CD4-positive, alpha-beta T cell treated with Interleukin-17A for 4 hours (primary cell): ENCODE results near the gene FHOD3.
A peak's percentile ranks its signal among the peaks of the same experiment; 100 is the strongest.

Source experiments
- DNase-seq: peaks from one replicate; pipeline ENCODE4 v3.0.0-alpha.2; 2020; ENCODE audit warnings: mixed read lengths

The FHOD3 gene

DNA sequence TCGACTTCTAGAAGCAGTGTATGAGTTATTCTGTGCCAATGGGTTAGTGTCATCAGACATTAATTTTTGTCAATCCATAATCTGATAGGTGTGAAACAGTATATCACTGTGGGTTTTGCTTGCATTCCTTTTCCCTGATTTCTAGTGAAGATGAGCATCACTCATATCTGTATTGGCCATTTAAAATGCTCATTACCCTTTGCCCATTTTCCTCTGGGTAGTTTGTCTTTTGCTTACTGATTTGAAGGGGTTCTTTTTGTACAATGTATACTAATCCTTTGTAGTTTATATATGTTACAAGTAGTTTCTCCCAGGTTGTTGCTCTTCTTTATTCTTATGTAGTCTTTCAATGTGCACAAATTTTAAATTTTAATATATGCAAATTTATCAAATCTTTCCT lies 379.1 kb downstream of the FHOD3 start:
- no peak for DNase-seq

- no peak for DNase-seq
Measured at GRCh38 chr18:36680042-36680441, 382.5 kb downstream of the FHOD3 start.

DNA sequence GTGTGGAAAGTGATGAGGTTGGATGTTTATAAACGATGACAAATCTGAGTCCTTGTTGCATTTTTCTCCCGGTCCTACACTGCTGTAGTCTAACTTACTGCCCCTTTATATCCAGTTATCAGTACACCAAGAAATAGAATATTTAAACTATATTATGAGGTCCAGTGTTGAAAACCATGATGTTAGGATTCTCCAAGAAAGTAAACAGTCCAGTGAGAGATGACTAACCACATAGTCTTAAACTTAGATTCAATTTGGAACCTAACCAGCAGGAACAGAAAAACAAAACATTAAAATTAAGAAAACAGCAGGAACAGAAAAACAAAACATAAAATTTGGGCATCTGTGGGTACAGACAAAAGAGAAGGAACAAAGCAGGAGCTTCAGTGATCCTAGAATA lies 388.1 kb downstream of the FHOD3 start:
- no peak for DNase-seq

DNA sequence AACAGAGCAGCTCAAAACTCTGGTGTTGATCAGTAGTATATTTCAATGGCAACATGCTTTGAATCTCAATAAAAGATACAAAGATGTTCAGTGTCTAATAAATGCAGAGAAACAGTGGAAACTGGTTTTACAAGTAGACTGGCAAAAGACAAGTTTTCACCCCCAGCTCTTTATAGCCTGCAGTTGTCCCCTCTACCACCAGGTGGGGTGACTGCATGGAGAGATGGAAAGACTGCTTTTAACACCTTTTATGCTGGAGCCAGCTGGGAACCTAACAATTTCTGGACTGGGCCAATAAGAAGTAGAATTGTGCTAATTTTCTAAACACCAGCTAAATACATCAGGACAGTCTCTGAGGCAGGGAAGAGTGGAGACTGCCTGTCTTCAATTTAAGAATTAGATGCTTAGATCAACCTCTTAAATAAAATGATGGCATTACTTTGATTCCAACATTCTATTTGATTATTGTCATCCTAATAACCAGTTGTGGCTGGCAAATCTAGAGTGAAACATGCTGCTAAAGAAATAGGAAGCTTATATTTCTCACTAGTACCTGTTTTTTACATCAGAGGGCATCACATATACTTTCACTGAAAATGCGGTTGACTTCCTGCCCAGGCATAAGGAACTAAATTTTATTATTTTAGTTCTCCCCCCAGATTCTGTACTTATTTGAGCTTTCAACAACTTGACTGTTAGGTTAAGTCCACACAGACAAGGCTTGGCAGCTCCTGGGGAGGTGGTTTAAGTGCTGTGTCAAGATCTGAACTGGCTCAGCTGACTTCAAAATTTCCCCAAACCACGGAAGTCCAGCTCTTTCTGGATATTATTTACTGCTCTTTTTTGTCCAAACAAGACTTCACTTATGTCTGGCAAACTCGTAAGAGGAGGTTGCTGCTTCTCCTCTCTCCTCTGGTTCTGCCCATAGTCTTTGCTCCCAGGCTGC lies 390.8 kb downstream of the FHOD3 start:
- DNase-seq, result peak; percentile 34

GRCh38 chr18:36692371-36692770 lies 394.9 kb downstream of the FHOD3 start:
- DNase-seq, result no peak

- no peak for DNase-seq
Measured at GRCh38 chr18:36692921-36693332, 395.4 kb downstream of the FHOD3 start.

DNA sequence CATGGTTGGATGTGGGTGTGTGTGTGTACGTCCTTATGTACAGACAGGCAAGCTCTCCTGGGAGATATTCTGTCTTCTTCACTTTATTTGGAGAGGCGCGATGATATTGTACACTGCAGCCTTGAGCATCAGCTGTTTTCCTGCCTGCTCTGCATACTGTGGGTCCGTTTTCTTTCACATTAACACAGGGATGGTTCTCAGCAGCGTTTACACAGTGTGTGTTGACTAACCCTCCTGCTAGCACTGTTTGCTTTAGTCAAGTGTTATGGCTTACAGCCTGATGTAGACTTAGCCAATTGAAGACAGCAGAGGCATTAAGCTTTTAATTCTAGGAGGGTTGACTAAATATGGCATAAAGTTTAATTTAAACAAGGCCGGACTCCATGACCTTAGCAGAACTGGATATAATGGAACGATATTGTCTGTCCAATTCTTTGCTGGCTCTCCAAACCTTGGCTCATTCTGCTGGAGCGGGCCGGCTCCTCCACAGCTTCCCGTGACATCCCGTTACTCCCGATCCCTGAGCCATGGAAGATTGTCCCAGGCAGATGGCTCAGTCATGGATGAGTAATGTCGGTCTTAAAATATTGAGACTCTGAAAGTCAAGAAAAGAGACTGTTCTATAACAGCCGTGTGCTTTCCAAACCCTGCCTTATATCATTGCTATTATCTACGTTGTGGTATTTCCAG lies 396.6 kb downstream of the FHOD3 start:
- no peak for DNase-seq

- DNase-seq, result no peak
Measured at GRCh38 chr18:36695806-36696205, 398.3 kb downstream of the FHOD3 start.

- DNase-seq, result no peak
Measured at GRCh38 chr18:36697905-36698304, 400.4 kb downstream of the FHOD3 start.

- no peak for DNase-seq
Measured at GRCh38 chr18:36700955-36701354, 403.4 kb downstream of the FHOD3 start.

- no peak for DNase-seq
Measured at GRCh38 chr18:36702401-36703013, 405.0 kb downstream of the FHOD3 start.

DNA sequence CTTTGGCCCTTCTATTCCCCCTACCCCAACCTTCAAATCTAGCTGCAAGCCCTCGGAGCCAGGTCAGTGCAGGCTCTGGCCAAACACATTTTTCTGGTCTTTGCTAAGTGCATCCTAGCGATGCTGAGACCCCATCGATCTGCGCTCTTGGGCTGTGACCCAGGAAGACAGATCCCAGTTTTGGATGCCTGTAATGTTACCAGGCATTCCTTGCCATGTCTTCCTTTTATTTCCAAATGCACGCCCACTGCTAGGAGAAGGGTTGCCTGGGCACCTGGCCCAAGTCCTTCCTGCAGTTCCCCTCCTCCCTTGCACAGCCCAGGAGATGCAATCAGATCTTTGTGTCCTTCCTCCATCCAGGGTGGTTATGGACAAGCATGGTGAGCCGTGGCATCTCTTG lies 406.6 kb downstream of the FHOD3 start:
- DNase-seq, result no peak

- DNase-seq, result no peak
Measured at GRCh38 chr18:36706134-36706881, 408.8 kb downstream of the FHOD3 start.

- DNase-seq, result no peak
Measured at GRCh38 chr18:36708366-36708765, 410.9 kb downstream of the FHOD3 start.

DNA sequence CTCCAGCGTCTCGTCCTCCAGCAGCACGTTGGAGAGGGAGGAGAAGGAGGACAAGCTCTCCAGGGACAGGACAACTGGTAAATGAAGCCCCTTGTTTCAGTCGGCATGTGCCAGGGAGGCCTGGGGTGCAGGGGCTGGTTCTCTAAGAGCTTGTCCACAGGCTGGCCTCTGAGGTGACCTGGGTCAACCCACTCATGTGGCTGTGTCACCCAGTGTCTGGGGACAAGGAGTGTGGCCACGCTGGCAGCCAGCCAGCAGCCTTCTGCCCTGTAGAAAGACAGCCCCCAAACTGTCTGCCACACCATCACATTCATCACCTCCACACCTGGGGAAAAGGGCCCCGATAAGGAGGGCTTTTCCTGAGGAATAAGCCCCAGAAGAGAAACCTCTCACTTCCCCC lies 411.8 kb downstream of the FHOD3 start:
- DNase-seq, result no peak

GRCh38 chr18:36711014-36711725 lies 413.7 kb downstream of the FHOD3 start:
- DNase-seq, result no peak

- no peak for DNase-seq
Measured at GRCh38 chr18:36711813-36712444, 414.4 kb downstream of the FHOD3 start.

DNA sequence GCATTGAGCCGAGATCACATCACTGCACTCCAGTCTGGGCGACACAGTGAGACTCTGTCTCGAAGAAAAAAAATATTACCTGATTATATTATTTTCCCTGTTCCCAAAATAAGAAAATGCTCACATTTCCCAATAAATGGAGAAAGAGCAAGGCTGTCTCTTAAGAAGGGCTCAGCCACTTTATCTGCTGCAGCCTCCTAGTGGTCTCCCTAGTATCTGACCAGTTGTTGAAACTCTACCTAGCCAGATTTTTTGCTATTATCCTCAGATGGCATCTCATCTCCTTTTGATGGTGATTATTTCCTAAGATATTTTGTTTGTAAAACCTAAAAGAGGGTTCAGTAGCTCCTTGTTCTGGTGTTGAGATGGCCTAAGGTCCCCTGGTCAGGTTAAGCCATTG lies 417.0 kb downstream of the FHOD3 start:
- no peak for DNase-seq

DNA sequence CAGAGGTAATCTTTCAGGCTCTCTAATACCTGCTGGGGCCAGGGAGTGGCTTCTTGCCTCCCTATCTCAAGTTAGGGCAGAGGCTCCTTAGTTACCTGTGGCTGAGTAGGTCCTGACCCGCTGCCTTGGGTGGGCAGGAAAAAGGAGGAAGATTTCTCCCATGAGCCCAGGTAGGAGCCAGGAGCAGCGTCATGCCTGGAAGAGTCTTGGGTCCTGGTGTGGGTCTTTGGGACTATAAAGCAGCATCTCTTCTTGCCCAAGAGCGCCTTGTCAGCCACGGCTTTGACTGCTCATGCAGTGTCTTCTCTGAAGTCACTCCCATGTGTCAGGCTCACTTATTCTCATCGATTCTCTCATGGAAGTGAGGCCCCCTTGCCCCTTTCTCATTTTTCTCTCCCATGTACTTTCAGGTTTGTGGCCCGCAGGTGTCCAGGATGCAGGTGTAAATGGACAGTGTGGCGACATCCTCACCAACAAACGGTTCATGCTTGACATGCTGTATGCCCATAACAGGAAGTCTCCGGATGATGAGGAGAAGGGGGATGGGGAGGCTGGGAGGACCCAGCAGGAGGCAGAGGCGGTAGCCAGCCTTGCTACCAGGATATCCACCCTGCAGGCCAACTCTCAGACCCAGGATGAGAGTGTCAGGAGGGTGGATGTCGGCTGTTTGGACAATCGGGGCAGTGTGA lies 420.1 kb downstream of the FHOD3 start:
- no peak for DNase-seq

GRCh38 chr18:36718705-36719328 lies 421.3 kb downstream of the FHOD3 start:
- DNase-seq, result no peak

DNA sequence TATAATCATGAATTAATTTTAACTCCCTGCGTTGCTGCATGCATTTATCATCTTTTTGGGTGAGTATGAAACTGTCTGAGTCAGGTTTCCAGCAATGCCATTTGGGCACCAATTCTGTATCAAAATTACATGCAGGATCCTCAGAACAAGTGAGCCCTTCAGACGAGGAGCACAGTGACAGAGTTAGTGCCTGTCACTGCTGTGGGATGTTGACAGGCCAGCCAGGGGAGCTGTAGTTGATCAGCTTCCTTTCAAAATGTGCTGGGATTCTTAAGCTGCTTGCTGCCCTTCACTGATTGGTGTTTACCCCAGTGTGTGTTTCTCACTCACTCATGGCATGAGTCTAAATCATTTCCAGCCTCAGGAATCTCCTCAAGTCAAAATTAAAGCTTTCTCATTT lies 422.1 kb downstream of the FHOD3 start:
- no peak for DNase-seq
